GM21447 (cell line): ENCODE results near the gene LYPD5.

Experiments used
- ATAC-seq: cut with Tn5 transposase; IDR thresholded peaks from one replicate; pipeline ENCODE4 v1.9.1; 2021; ENCODE audit not compliant: unreplicated experiment

LYPD5 gene

GRCh38 chr19:43754503-43755255 lies 47.6 kb downstream of the LYPD5 start, which contains the start of gene SMG9:
Gene SMG9, minus strand, starts transcription at chr19:43754962. Its CDS starts 4,221 bp downstream, at chr19:43750741.
- ATAC-seq: peak; percentile 44

- no peak for ATAC-seq
Observed at GRCh38 chr19:43754253-43754502, 48.1 kb downstream of the LYPD5 start.

DNA sequence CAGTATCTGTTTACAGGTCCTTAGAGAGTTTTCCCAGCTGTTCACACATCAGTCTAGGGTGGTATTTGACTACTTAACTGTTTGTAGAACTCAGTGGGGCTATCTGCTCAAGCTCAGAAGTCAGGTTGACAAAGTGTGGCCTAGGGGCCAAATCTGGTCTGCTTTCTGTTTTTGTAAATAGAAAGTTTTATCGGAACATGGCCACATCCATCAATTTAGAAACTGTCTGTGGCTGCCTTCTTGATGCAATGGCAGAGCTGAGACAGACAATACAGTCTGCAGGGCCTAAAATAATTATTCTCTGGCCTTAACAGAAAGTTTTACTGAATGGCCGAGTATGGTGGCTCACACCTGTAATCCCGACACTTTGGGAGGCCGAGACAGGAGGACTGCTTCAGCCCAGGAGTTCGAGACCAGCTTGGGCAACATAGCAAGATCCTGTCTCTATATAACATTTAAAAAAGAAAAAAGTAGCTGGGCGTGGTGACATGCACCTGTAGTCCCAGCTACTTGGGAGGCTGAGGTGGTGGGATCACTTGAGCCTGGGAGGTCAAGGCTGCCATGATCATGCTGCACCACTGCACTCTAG lies 49.9 kb downstream of the LYPD5 start:
- ATAC-seq: no peak

- ATAC-seq: no peak
Observed at GRCh38 chr19:43751466-43752220, 50.6 kb downstream of the LYPD5 start.

DNA sequence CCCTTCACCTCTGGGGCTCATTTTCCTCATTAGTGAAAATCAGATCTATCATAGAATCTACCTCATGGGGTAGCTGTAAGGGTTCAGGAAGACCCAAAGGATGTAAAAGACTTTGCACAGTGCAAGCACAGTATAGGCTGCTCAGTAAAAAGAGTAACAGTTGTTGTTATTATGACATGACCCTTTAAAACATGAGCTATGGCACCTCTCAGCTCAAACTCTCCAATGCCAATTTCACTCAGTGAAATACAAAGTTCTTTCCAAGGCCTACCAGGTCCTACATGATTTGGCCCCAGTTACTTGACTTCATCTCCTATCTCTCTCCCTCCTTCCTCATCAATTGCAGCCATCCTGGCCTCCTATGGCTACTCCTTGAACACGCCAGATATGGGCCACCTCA lies 52.3 kb downstream of the LYPD5 start:
- no peak for ATAC-seq

DNA sequence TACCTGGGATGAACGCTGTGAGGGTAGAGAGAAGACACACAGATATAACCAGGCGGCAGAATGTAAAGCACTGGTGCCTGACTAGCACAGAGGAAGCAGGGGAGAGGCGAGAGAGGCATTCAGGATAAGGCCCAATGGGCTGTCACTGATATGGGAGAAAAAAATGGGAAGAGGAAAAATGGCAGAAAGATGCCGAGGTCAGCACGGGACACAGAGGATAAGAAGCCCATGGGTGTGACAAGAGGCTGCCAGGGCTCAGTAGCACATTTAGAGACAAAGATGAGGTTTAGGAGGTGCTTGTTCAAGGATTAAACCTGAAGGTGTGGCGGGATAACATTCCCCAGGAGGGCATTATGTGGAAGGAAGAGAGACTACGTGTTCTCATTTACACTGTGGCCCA lies 53.1 kb downstream of the LYPD5 start:
- no peak for ATAC-seq

- no peak for ATAC-seq
Observed at GRCh38 chr19:43748685-43749084, 53.6 kb downstream of the LYPD5 start.

GRCh38 chr19:43748205-43748594 lies 54.0 kb downstream of the LYPD5 start:
- ATAC-seq: no peak

DNA sequence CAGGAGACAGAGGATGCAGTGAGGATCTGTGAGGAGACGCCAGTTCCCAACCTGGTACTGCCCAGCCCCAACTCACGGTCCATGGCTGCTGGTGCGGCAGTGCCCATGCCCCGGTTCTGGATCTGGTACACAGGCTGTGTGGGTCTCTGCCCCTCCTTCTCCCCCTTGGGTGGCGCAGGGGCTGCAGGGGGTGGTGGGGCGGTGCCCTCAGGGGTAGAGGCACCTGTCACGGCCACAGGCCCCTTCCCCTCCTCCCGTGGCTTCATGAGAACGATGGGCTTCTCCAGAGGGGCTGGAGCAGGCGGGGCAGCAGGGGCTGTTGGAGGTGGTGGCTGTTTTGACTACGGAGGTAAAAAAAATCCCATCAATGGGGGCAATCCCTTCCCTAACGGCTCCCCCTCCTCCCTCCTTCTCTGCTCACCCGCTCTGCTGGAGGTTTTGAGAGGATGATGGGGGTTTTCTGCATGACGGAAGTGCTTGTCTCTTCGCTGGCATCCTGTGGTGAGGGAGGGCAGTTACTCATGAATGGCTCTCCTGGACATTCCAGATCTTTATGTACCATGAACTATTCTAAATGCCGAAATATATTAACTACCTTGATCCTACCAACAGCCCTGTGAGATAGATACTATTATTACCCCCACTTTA lies 54.6 kb downstream of the LYPD5 start:
- no peak for ATAC-seq
